H1 (cell line): ENCODE results near the gene ZMIZ1. TPM values are rescaled to one million over a fixed set of nuclear protein-coding genes. Genes with fewer than 3 reads are reported as not detected.

Experiments used
- CTCF ChIA-PET: fragments of 300-600 bp; sonication (Branson Sonifier 250); formaldehyde crosslinking; loops from one replicate; lab custom pipeline; 2021; ENCODE audit not compliant: partially characterized antibody; lab: Charles Lee
- POLR2A ChIA-PET: fragments of 300-600 bp; sonication (Branson Sonifier 250); formaldehyde crosslinking; loops from one replicate; lab custom pipeline; 2021; ENCODE audit warnings: inconsistent platforms; ENCODE audit not compliant: partially characterized antibody; lab: Charles Lee
- DNase-seq, 2 experiments: peaks; one replicate each; pipeline versions ENCODE4 v3.0.0 to v3.0.0-alpha.2; 2010 to 2022; ENCODE audit warnings: low spot score in 2 of 2, low read depth in 1 of 2, mixed read lengths in 1 of 2
- FAIRE-seq: peaks from 2 replicates; lab custom pipeline; 2011; peaks lifted over from hg19 to GRCh38; lab: Jason Lieb, UNC
- H2AFZ ChIP-seq: 2 replicates; pipeline ENCODE4 v1.8.1; 2012; ENCODE audit warnings: low read length, inconsistent platforms
- H2AK5ac ChIP-seq: 2 replicates; pipeline ENCODE4 v1.6.1; 2013; ENCODE audit warnings: low read depth, low read length
- H2BK120ac ChIP-seq: replicated peaks from 2 replicates; pipeline ENCODE3; 2013; ENCODE audit warnings: low read depth, low read length, inconsistent platforms
- H2BK12ac ChIP-seq: 2 replicates; pipeline ENCODE4 v1.6.1; 2013; ENCODE audit warnings: low read depth, low read length
- H2BK15ac ChIP-seq: 2 replicates; pipeline ENCODE4 v1.6.1; 2013; ENCODE audit warnings: low read length
- H2BK20ac ChIP-seq: 2 replicates; pipeline ENCODE4 v1.6.1; 2013; ENCODE audit warnings: low read length
- H2BK5ac ChIP-seq: 2 replicates; pipeline ENCODE4 v1.6.1; 2013; ENCODE audit warnings: low read depth, low read length
- H3K14ac ChIP-seq: 2 replicates; pipeline ENCODE4 v1.6.1; 2013; ENCODE audit warnings: inconsistent platforms; ENCODE audit not compliant: insufficient read length
- H3K18ac ChIP-seq: 2 replicates; pipeline ENCODE4 v1.6.1; 2013; ENCODE audit warnings: low read length; ENCODE audit errors: extremely low read depth
- H3K23ac ChIP-seq: 2 replicates; pipeline ENCODE4 v1.6.1; 2013; ENCODE audit warnings: inconsistent platforms; ENCODE audit not compliant: insufficient read length
- H3K23me2 ChIP-seq: 2 replicates; pipeline ENCODE4 v1.6.1; 2013; ENCODE audit warnings: low read depth, low read length
- H3K27ac ChIP-seq: 2 replicates; pipeline ENCODE4 v1.6.1; 2011; ENCODE audit warnings: low read depth, low read length, inconsistent platforms
- H3K27me3 ChIP-seq, 4 experiments: replicated peaks in 1 of 4; 1 replicate in 1 of 4; 2 replicates in 3 of 4; pipeline versions ENCODE4 v1.6.1 to v1.8.1; 2011 to 2013; ENCODE audit warnings: low read length in 3 of 4, mild to moderate bottlenecking in 3 of 4, inconsistent platforms in 2 of 4, mixed read lengths in 2 of 4, moderate library complexity in 1 of 4; ENCODE audit not compliant: control insufficient read depth in 3 of 4, insufficient read depth in 3 of 4; ENCODE audit errors: extremely low read depth in 1 of 4
- H3K36me3 ChIP-seq, 4 experiments: 2 replicates each; pipeline versions ENCODE4 v1.6.1 to v1.8.1; 2011 to 2013; ENCODE audit warnings: mild to moderate bottlenecking in 4 of 4, low read length in 3 of 4, moderate library complexity in 2 of 4, control low read depth in 1 of 4, inconsistent platforms in 1 of 4; ENCODE audit not compliant: insufficient read depth in 4 of 4, control insufficient read depth in 2 of 4
- H3K4ac ChIP-seq: replicated peaks from 2 replicates; pipeline ENCODE3; 2013; ENCODE audit warnings: low read length, low read depth, mixed read lengths, inconsistent platforms; ENCODE audit not compliant: insufficient read length
- H3K4me1 ChIP-seq, 4 experiments: replicated peaks in 1 of 4; 1 replicate in 1 of 4; 2 replicates in 3 of 4; pipeline versions ENCODE4 v1.6.1 to v1.8.1; 2011 to 2013; ENCODE audit warnings: low read length in 3 of 4, inconsistent platforms in 2 of 4, mixed read lengths in 1 of 4; ENCODE audit not compliant: insufficient read depth in 4 of 4, control insufficient read depth in 3 of 4
- H3K4me2 ChIP-seq, 2 experiments: 2 replicates each; pipeline versions ENCODE4 v1.6.1 to v1.8.1; 2011 to 2013; ENCODE audit warnings: low read depth in 2 of 2, low read length in 2 of 2, control low read depth in 1 of 2, inconsistent platforms in 1 of 2, mild to moderate bottlenecking in 1 of 2; ENCODE audit not compliant: insufficient read depth in 1 of 2
- H3K4me3 ChIP-seq, 4 experiments: fragments of 200-600, 300-600 bp in 1 of 4; sonication (generic), shearing (Covaris generic), sonication (Bioruptor Twin) in 1 of 4; 2 replicates each; pipeline versions ENCODE4 v1.5.1 to v1.8.1; 2011 to 2016; ENCODE audit warnings: low read length in 4 of 4, low read depth in 3 of 4, control low read depth in 2 of 4, inconsistent platforms in 2 of 4, mild to moderate bottlenecking in 2 of 4, mixed read lengths in 1 of 4, moderate library complexity in 1 of 4; ENCODE audit not compliant: insufficient read depth in 2 of 4; ENCODE audit errors: extremely low read depth in 1 of 4
- H3K56ac ChIP-seq: replicated peaks from 2 replicates; pipeline ENCODE3; 2013; ENCODE audit warnings: low read depth, mild to moderate bottlenecking, mixed read lengths, low read length, inconsistent platforms; ENCODE audit not compliant: insufficient read length
- H3K79me1 ChIP-seq: 2 replicates; pipeline ENCODE4 v1.6.1; 2013; ENCODE audit warnings: low read depth, low read length, control low read depth
- H3K79me2 ChIP-seq, 2 experiments: 2 replicates each; pipeline versions ENCODE4 v1.6.1 to v1.8.1; 2012 to 2013; ENCODE audit warnings: low read length in 2 of 2, mild to moderate bottlenecking in 2 of 2, inconsistent platforms in 1 of 2; ENCODE audit not compliant: insufficient read depth in 2 of 2, control insufficient read depth in 1 of 2
- H3K9ac ChIP-seq, 4 experiments: replicated peaks in 1 of 4; 1 replicate in 1 of 4; 2 replicates in 3 of 4; pipeline versions ENCODE4 v1.6.1 to v1.8.1; 2011 to 2013; ENCODE audit warnings: low read depth in 3 of 4, low read length in 3 of 4, control low read depth in 2 of 4, mild to moderate bottlenecking in 2 of 4, moderate library complexity in 2 of 4, inconsistent platforms in 1 of 4; ENCODE audit errors: extremely low read depth in 1 of 4
- H3K9me3 ChIP-seq, 2 experiments: 2 replicates each; pipeline versions ENCODE4 v1.6.1 to v1.8.1; 2012 to 2013; ENCODE audit warnings: mild to moderate bottlenecking in 2 of 2, moderate library complexity in 2 of 2, control low read depth in 1 of 2, inconsistent platforms in 1 of 2, low read depth in 1 of 2, low read length in 1 of 2, mixed read lengths in 1 of 2; ENCODE audit not compliant: insufficient read depth in 2 of 2
- H4K20me1 ChIP-seq, 2 experiments: replicated peaks in 1 of 2; 2 replicates each; pipeline versions ENCODE3 to v1.8.1; 2011 to 2013; ENCODE audit warnings: inconsistent platforms in 2 of 2, low read length in 2 of 2, mild to moderate bottlenecking in 1 of 2; ENCODE audit not compliant: insufficient read depth in 2 of 2, control insufficient read depth in 1 of 2
- H4K5ac ChIP-seq: 2 replicates; pipeline ENCODE4 v1.6.1; 2013; ENCODE audit warnings: low read length, low read depth, mixed read lengths, inconsistent platforms; ENCODE audit not compliant: insufficient read length
- H4K8ac ChIP-seq: 2 replicates; pipeline ENCODE4 v1.8.0; 2013; ENCODE audit warnings: mild to moderate bottlenecking, moderate library complexity, low read length, inconsistent platforms; ENCODE audit not compliant: insufficient read depth; ENCODE audit errors: extremely low read depth
- H4K91ac ChIP-seq: replicated peaks from 2 replicates; pipeline ENCODE3; 2013; ENCODE audit warnings: low read length, mixed read lengths, inconsistent platforms; ENCODE audit not compliant: insufficient read length
- CBX5 ChIP-seq: fragments of 300-800, 300-1000 bp; sonication (generic); IDR thresholded peaks from 2 replicates; pipeline ENCODE4 v1.7.1; 2016; ENCODE audit warnings: antibody characterized with exemption, low read length, low read depth
- KDM4A ChIP-seq: IDR thresholded peaks from one replicate; pipeline ENCODE4 v1.7.1; 2012; ENCODE audit warnings: low read depth, mild to moderate bottlenecking, moderate library complexity, low read length, inconsistent platforms; ENCODE audit not compliant: severe bottlenecking
- TBP ChIP-seq: IDR thresholded peaks from 2 replicates; pipeline ENCODE4 v1.6.1; 2011; ENCODE audit warnings: low read depth, low read length, improper control_type of control experiment
- TCF12 ChIP-seq: IDR thresholded peaks from 2 replicates; pipeline ENCODE4 v1.6.1; 2011; ENCODE audit warnings: low read depth, mild to moderate bottlenecking, low read length
- WGBS, 2 experiments: shearing (Covaris generic) in 1 of 2; methylation state at CpG; one replicate each; pipeline versions ENCODE4 v1.1.6 to v1.1.7; 2013 to 2015; ENCODE audit warnings: low lambda C conversion rate in 2 of 2, mixed read lengths in 2 of 2, inconsistent platforms in 1 of 2, low coverage in 1 of 2, missing lambda C conversion rate in 1 of 2; ENCODE audit not compliant: insufficient replicate concordance in 2 of 2, insufficient coverage in 1 of 2, insufficient read length in 1 of 2; ENCODE audit errors: extremely low coverage in 1 of 2, missing lambda C conversion rate in 1 of 2; 5-methylcytosine and 5-hydroxymethylcytosine counted together
- polyA plus RNA-seq, 7 experiments: library from polyadenylated mRNA; depleted of rRNA in 3 of 7; stranded (reverse) in 5 of 7; unstranded in 2 of 7; fragments of >200 nt in 5 of 7; fragments of 200-250 nt in 2 of 7; gene quantifications; 1 replicate in 5 of 7; 2 replicates in 1 of 7; 4 replicates in 1 of 7; pipeline versions ENCODE4 v1.2.1 to v1.2.3, GENCODE V29; 2011 to 2013; ENCODE audit warnings: missing spikeins in 2 of 7, mixed read lengths in 2 of 7
- total RNA-seq: library from RNA; stranded (reverse); fragmentation: NEBNext Ultra II Directional; extraction: Animal tissue kit (Norgen Biotek cat#: 25700); gene quantifications from 2 replicates; pipeline ENCODE4 v1.2.1, GENCODE V29; 2021
- TF ChIP-seq, protein P1 (sequence below): IDR thresholded peaks from 2 replicates; pipeline ENCODE4 v1.6.1; 2012; ENCODE audit warnings: inconsistent platforms

Gene ZMIZ1
- total and polyA plus RNA-seq, 2 of the 8 experiments (the other 6 are each of a cell fraction or from before 2014, with no cell fraction given): 8.1 to 28.0 TPM

DNA sequence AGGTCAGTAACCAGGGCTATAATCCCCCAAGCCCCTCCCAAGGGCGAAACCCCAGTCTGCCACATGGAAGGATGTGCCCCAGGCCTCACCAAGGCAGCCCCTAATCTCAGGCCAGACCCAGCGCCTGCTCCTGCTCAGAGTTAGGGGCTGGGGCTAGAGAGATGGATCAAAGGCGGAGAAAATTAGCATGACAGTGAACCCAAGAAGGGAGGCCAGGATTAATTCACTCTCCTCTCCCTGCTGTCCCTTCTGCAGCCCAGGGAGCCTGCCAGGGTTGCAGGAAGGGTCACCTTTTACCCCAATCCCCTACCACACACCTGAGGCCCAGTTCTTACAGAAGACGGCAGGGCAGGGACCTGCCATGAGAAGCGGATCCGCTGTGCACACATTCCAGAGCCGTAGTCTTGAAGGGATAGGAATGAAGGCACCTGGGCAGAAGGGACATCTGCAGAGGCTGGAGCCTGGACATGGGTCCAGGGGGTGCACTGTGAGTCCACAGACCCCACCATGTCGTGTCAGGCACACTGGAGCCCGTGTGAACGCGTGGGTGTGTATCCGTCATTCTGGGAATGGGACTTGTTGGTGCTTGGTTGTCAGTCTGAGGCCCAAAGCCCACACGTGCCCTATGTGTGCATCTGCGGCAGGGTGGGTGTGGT is 11.9 kb upstream of the ZMIZ1 start:
- no peak for TF ChIP-seq KDM4A
- TF ChIP-seq, protein P1, sequence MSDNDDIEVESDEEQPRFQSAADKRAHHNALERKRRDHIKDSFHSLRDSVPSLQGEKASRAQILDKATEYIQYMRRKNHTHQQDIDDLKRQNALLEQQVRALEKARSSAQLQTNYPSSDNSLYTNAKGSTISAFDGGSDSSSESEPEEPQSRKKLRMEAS: 0 out of 2 replicates have a peak, but pooled peaks have one; percentile 21
- TF ChIP-seq CBX5: no peak
- TF ChIP-seq TCF12: no peak
- TF ChIP-seq TBP: no peak
- Histone ChIP-seq H3K56ac (no peak overlapping the region), H3K4me1 (peaks cover 0 to 25% (median 10%) of the 10 kb centered on the region in 4 experiments; a peak in 6 of 7 replicates), H4K5ac (no peak overlapping the region), H4K91ac (no peak overlapping the region), H3K23me2 (no peaks in the 10 kb centered on the region), H2AFZ (no peak overlapping the region), H3K18ac (no peak overlapping the region; the same call in 1 of the 2 replicates), H3K27ac (no peak overlapping the region), H3K4ac (no peak overlapping the region), H3K23ac (no peak overlapping the region), H2BK120ac (no peak overlapping the region), H4K20me1 (no peaks in the 10 kb centered on the region), H2BK15ac (no peak overlapping the region), H2BK12ac (peak overlapping the region; percentile 45; the same call in 1 of the 2 replicates), H3K9me3 (no peaks in the 10 kb centered on the region), H3K4me3 (no peak overlapping the region), H3K14ac (no peak overlapping the region), H2AK5ac (peak overlapping the region; percentile 30; the same call in 1 of the 2 replicates), H3K27me3 (peaks cover 0 to 12% (median 0%) of the 10 kb centered on the region in 4 experiments; a peak in 2 of 7 replicates), H2BK5ac (peak overlapping the region; percentile 54; the same call in 1 of the 2 replicates), H3K4me2 (peak overlapping the region in 1 of 2 experiments; percentile 23; a peak in 2 of 4 replicates), H3K9ac (no peak overlapping the region; a peak in 1 of 7 replicates), H2BK20ac (0 out of 2 replicates have a peak overlapping the region, but pooled peaks have one; percentile 21), H3K79me1 (no peaks in the 10 kb centered on the region), H4K8ac (no peak overlapping the region; the same call in 1 of the 2 replicates), H3K36me3 (no peaks in the 10 kb centered on the region), H3K79me2 (no peaks in the 10 kb centered on the region)
- no peak for DNase-seq
- FAIRE-seq: no peak
- CTCF ChIA-PET: no interaction called here
- 51% methylated on average over 14 of the region's 14 CpGs; no CpG with 5 or more reads in 1 of the 2 experiments for WGBS, 2 experiments
- POLR2A ChIA-PET: no interaction called here
